PC-9 (cell line): ENCODE results near the gene KLC4. TPM values are rescaled to one million over a fixed set of nuclear protein-coding genes. Genes with fewer than 3 reads are reported as not detected.

ENCODE experiments used
- BruUV-seq: library from RNA; stranded (reverse); fragments of 400-500 nt; replicated peaks from 2 replicates; lab custom pipeline; 2021; lab: Mats Ljungman, UMichigan
- CTCF ChIA-PET: fragments of 300-600 bp; sonication (Branson Sonifier 250); formaldehyde crosslinking; loops from one replicate; lab custom pipeline; 2022; ENCODE audit warnings: antibody characterized with exemption; lab: Charles Lee
- POLR2A ChIA-PET: fragments of 300-600 bp; sonication (Branson Sonifier 250); formaldehyde crosslinking; loops from one replicate; lab custom pipeline; 2022; ENCODE audit warnings: antibody characterized with exemption; ENCODE audit not compliant: unreplicated experiment; lab: Charles Lee
- DNase-seq, 2 experiments: peaks; one replicate each; pipeline versions ENCODE4 v3.0.0 to v3.0.0-alpha.2; 2015 to 2022; ENCODE audit warnings: mixed read lengths in 1 of 2
- H2AFZ ChIP-seq: fragments of 200-600 bp; sonication (generic); 2 replicates; pipeline ENCODE4 v1.8.1; 2017; ENCODE audit warnings: antibody characterized with exemption
- H3F3A ChIP-seq: fragments of 200-600 bp; sonication (generic); 2 replicates; pipeline ENCODE4 v1.8.1; 2017; ENCODE audit warnings: antibody characterized with exemption, mild to moderate bottlenecking, low read depth; ENCODE audit not compliant: insufficient read depth
- H3K27ac ChIP-seq: fragments of 200-600 bp; sonication (generic); 2 replicates; pipeline ENCODE4 v1.6.1; 2016; ENCODE audit warnings: mixed run types
- H3K27me3 ChIP-seq: fragments of 200-600 bp; sonication (generic); 2 replicates; pipeline ENCODE4 v1.6.1; 2016; ENCODE audit warnings: low read depth, mixed run types; ENCODE audit not compliant: insufficient read depth
- H3K36me3 ChIP-seq: fragments of 200-600 bp; sonication (generic); 2 replicates; pipeline ENCODE4 v1.6.1; 2016; ENCODE audit warnings: low read depth, mixed run types
- H3K4me1 ChIP-seq: fragments of 200-600 bp; sonication (generic); replicated peaks from 2 replicates; pipeline ENCODE4 v1.6.1; 2016; ENCODE audit warnings: mixed run types; ENCODE audit not compliant: insufficient read depth
- H3K4me2 ChIP-seq: fragments of 200-600 bp; sonication (generic); 2 replicates; pipeline ENCODE4 v1.6.1; 2017; ENCODE audit warnings: mixed run types
- H3K4me3 ChIP-seq: fragments of 200-600 bp; sonication (generic); 2 replicates; pipeline ENCODE4 v1.6.1; 2016; ENCODE audit warnings: mixed run types
- H3K79me2 ChIP-seq: fragments of 200-600 bp; sonication (generic); 2 replicates; pipeline ENCODE4 v1.6.1; 2017; ENCODE audit warnings: low read depth, mixed run types
- H3K9me2 ChIP-seq: fragments of 200-600 bp; sonication (generic); 2 replicates; pipeline ENCODE4 v1.8.1; 2017; ENCODE audit warnings: mild to moderate bottlenecking; ENCODE audit not compliant: insufficient read depth
- H3K9me3 ChIP-seq: fragments of 200-600 bp; sonication (generic); 2 replicates; pipeline ENCODE4 v1.8.1; 2016; ENCODE audit warnings: low read depth; ENCODE audit not compliant: insufficient read depth
- H4K20me1 ChIP-seq: fragments of 200-600 bp; sonication (generic); 2 replicates; pipeline ENCODE4 v1.8.1; 2017; ENCODE audit not compliant: insufficient read depth
- EZH2 ChIP-seq: fragments of 200-600 bp; sonication (generic); IDR thresholded peaks from 2 replicates; pipeline ENCODE4 v1.8.0; 2017; ENCODE audit warnings: antibody characterized with exemption, low read depth
- intact Hi-C: fragments of 100-400 bp; cut with micrococcal nuclease; formaldehyde crosslinking; loops from one replicate; pipeline ENCODE4 v1.10.0; 2022; ENCODE audit not compliant: unreplicated experiment
- total RNA-seq: library from RNA; stranded (reverse); gene quantifications from 2 replicates; pipeline ENCODE4 v1.2.3, GENCODE V29; 2021
- TF ChIP-seq, protein P1 (sequence below): fragments of 200-600 bp; sonication (generic); conservative IDR thresholded peaks from 2 replicates; pipeline ENCODE4 v1.6.1; 2017; ENCODE audit warnings: mixed run types, antibody characterized with exemption, mild to moderate bottlenecking, moderate library complexity

Gene KLC4
- total RNA-seq, 1 experiment from 2014 or later: 46.2 TPM

DNA sequence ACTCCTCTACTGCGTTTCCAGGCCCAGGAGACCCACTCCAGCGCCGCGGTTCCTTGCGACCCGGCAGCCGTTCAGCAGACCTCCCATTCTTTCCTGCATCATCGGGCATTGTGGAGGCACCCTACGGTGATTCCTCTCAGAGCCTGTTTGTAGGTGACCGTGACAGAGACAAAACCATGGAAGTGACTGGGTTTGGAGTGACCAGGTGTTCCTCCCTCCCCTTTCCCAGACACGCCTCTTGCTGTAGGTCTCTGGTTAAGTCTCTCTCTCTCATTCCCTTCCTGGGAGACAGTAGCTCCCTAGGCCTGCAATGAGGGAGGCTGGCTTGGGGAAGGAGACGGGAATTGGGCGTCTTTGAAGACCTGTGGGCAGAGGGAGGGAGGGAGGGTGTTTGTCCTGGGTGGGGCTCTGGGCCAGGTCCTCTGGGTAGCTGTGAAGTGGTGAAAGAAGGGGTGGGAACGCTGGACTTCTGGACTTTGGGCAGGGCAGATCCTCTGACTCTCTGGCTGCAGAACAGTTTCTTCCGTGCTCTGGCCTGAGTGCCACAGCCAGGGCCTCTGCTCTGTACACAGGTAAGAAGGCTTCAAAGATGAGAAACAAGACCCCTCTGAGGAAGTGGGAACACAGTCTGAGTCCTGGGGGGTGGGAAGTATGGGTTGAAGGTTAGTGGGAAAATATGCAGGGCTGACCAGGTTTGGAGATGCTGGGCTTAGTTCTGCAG is 763 bp downstream of the KLC4 start:
- H3K79me2 ChIP-seq: peaks cover 32% of the 10 kb centered on the region
- ChIA-PET POLR2A (interaction anchor here (0.6 to 1.1 kb wide), 6 partner anchors 16 to 1025 kb away, joined by 3 to 6 read pairs (median 4); partner anchors contain the start of genes CNPY3 and PTK7), CTCF (interaction anchor here (0.6 to 1.2 kb wide), 2 partner anchors 84 kb away, joined by 3 to 4 read pairs; no protein-coding TSS in a partner anchor)
- no peaks in the 10 kb centered on the region for H3K9me2 ChIP-seq
- peaks cover 19% of the 10 kb centered on the region; the same call in 1 of the 2 replicates for H3F3A ChIP-seq
- peak overlapping the region; percentile 86 for H3K4me2 ChIP-seq
- TF ChIP-seq EZH2: no peak
- TF ChIP-seq, protein P1, sequence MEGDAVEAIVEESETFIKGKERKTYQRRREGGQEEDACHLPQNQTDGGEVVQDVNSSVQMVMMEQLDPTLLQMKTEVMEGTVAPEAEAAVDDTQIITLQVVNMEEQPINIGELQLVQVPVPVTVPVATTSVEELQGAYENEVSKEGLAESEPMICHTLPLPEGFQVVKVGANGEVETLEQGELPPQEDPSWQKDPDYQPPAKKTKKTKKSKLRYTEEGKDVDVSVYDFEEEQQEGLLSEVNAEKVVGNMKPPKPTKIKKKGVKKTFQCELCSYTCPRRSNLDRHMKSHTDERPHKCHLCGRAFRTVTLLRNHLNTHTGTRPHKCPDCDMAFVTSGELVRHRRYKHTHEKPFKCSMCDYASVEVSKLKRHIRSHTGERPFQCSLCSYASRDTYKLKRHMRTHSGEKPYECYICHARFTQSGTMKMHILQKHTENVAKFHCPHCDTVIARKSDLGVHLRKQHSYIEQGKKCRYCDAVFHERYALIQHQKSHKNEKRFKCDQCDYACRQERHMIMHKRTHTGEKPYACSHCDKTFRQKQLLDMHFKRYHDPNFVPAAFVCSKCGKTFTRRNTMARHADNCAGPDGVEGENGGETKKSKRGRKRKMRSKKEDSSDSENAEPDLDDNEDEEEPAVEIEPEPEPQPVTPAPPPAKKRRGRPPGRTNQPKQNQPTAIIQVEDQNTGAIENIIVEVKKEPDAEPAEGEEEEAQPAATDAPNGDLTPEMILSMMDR: no peak
- H3K36me3 ChIP-seq: no peaks in the 10 kb centered on the region; the same call in 1 of the 2 replicates
- H3K27ac ChIP-seq: peak overlapping the region; percentile 61
- peak; percentile 62 to 74 for DNase-seq
- no TSS peak for BruUV-seq
- peak overlapping the region; percentile 80 for H3K4me3 ChIP-seq
- H2AFZ ChIP-seq: peak overlapping the region; percentile 87
- no peaks in the 10 kb centered on the region for H4K20me1 ChIP-seq
- H3K9me3 ChIP-seq: no peaks in the 10 kb centered on the region
- no peaks in the 10 kb centered on the region for H3K27me3 ChIP-seq
- intact Hi-C loops: no loop called here
- H3K4me1 ChIP-seq: peaks cover 22% of the 10 kb centered on the region

GRCh38 chr6:43060755-43061633 is 1.6 kb downstream of the KLC4 start:
- Histone ChIP-seq H3K4me1 (peaks cover 22% of the 10 kb centered on the region), H3K4me3 (peak overlapping the region; percentile 80), H3K4me2 (peak overlapping the region; percentile 86), H3K27ac (peak overlapping the region; percentile 61), H3F3A (peaks cover 15% of the 10 kb centered on the region; the same call in 1 of the 2 replicates), H4K20me1 (no peaks in the 10 kb centered on the region), H3K9me2 (no peaks in the 10 kb centered on the region), H3K27me3 (no peaks in the 10 kb centered on the region), H2AFZ (no peak overlapping the region), H3K36me3 (no peaks in the 10 kb centered on the region; the same call in 1 of the 2 replicates), H3K9me3 (no peaks in the 10 kb centered on the region), H3K79me2 (peaks cover 32% of the 10 kb centered on the region)
- no peak for TF ChIP-seq EZH2
- TF ChIP-seq, protein P1: no peak
- no peak for DNase-seq
- intact Hi-C loops: no loop called here
- ChIA-PET POLR2A (interaction anchor here (0.6 to 0.7 kb wide), 4 partner anchors 15 to 1024 kb away, joined by 3 to 5 read pairs (median 4); partner anchors contain the start of gene PTK7), CTCF (interaction anchor here (0.6 kb wide), 1 partner anchor 83 kb away, joined by 3 read pairs; no protein-coding TSS in a partner anchor)
- TSS peak; percentile 38 for BruUV-seq

- Histone ChIP-seq H2AFZ (no peak overlapping the region), H3K4me1 (peaks cover 22% of the 10 kb centered on the region), H3K27me3 (no peaks in the 10 kb centered on the region), H3K9me2 (no peaks in the 10 kb centered on the region), H4K20me1 (no peaks in the 10 kb centered on the region), H3K36me3 (no peaks in the 10 kb centered on the region; the same call in 1 of the 2 replicates), H3F3A (peaks cover 12% of the 10 kb centered on the region; the same call in 1 of the 2 replicates), H3K27ac (no peak overlapping the region), H3K4me3 (no peak overlapping the region), H3K9me3 (no peaks in the 10 kb centered on the region), H3K4me2 (no peak overlapping the region; the same call in 1 of the 2 replicates), H3K79me2 (peaks cover 32% of the 10 kb centered on the region)
- intact Hi-C loops: no loop called here
- TF ChIP-seq, protein P1: no peak
- no peak for TF ChIP-seq EZH2
- BruUV-seq: no TSS peak
- CTCF ChIA-PET: no interaction called here
- no peak for DNase-seq
- POLR2A ChIA-PET: no interaction called here
Observed at GRCh38 chr6:43061861-43062260, 2.4 kb downstream of the KLC4 start.
